Stimulated activated CD4-positive, alpha-beta T cell treated with anti-CD3 and anti-CD28 coated beads, Interleukin-12 subunit alpha, Interleukin-12 subunit beta, amount 100 ng/mL, for 4 hours (primary cell): ENCODE measurements around the gene ZNF274.
"Not testable (repeated sequence)": the region's sequence is repeated elsewhere in the genome, so short reads cannot be mapped to it uniquely, and the experiment has no call there.

Experiments used
- DNase-seq: peaks from one replicate; pipeline ENCODE4 v3.0.0-alpha.2; 2020

Gene ZNF274

DNA sequence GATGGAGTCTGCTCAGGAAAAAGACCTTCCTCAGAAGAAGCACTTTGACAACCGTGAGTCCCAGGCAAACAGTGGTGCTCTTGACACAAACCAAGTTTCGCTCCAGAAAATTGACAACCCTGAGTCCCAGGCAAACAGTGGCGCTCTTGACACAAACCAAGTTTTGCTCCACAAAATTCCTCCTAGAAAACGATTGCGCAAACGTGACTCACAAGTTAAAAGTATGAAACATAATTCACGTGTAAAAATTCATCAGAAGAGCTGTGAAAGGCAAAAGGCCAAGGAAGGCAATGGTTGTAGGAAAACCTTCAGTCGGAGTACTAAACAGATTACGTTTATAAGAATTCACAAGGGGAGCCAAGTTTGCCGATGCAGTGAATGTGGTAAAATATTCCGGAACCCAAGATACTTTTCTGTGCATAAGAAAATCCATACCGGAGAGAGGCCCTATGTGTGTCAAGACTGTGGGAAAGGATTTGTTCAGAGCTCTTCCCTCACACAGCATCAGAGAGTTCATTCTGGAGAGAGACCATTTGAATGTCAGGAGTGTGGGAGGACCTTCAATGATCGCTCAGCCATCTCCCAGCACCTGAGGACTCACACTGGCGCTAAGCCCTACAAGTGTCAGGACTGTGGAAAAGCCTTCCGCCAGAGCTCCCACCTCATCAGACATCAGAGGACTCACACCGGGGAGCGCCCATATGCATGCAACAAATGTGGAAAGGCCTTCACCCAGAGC is 29.6 kb downstream of the ZNF274 start:
- DNase-seq = no peak

DNA sequence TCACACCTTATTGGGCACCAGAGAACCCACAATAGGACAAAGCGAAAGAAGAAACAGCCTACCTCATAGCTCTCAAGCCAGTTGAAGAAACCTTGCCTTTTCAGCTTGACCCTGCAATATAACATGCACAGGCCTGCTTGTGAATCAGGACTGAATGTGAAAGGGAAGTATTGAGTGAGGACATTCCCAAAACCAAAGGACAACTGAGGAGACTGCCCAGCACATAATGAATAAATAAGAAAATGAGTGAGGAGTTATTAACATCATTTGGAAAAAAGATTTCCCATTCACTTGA is 30.2 kb downstream of the ZNF274 start:
- DNase-seq = no peak

DNA sequence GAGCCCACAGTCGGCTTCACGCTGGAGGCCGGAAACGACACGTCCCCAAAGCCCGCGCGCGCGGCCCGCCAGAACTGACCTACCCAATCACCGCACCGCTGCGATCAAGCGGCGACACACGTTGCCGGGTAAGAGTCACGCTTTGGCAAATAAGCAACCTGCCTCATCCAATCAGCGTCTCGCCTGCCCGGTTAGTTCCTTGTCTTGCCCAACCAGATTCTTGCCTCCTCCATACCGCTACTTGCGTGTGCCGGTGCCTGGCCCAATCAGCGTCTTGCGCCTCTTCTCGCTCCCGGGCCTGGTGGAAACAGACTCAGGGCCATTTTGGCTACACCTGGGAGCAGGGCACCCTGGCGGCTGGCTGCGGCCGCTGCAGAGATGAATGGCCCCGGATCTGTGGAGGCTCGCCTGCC is 34.2 kb downstream of the ZNF274 start:
- no peak for DNase-seq

DNA sequence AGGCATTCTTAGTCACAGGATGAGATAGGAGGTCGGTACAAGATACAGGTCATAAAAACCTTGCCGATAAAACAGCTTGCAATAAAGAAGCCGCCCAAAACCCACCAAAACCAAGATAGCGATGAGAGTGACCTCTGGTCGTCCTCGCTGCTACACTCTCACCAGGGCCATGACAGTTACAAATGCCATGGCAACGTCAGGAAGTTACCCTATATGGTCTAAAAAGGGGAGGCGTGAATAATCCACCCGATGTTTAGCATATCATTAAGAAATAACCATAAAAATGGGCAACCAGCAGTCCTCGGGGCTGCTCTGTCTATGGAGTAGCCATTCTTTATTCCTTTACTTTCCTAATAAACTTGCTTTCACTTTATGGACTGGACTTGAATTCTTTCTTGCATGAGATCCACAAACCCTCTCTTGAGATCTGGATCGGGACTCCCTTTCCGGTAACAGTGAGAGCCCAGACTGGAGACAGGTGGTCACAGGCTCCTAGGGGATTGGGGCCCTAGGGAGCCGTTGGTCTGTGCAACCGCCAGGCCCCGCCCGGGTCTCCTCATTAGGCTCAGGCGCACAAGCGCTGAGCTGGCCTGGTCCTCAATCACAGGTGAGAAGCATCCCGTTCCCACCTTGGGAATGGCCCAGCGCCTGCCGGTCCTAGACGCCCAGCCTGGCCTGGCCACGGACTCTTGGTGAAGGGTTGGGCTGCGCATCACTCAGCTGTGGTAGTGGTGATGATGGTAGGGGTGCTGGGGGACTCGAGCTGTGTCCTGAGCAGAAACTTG is 34.9 kb downstream of the ZNF274 start:
- no peak for DNase-seq

DNA sequence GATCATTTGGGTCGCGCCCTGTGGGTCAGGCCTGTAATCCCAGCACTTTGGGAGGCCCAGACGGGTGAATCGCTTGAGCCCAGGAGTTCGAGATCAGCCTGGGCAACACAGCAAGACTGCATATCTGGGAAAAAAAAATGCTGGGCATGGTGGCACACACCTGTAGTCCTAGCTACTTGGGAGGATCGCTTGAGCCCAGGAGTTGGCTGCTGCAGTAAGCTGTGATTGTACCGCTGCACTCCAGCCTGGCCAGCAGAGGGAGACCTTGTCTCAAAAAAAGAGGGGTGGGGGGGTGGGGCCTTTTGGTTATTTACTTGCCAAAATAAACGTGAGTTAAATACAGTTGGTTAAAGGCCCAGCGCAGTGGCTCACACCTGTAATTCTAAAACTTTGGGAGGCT is 36.0 kb downstream of the ZNF274 start:
- no peak for DNase-seq

DNA sequence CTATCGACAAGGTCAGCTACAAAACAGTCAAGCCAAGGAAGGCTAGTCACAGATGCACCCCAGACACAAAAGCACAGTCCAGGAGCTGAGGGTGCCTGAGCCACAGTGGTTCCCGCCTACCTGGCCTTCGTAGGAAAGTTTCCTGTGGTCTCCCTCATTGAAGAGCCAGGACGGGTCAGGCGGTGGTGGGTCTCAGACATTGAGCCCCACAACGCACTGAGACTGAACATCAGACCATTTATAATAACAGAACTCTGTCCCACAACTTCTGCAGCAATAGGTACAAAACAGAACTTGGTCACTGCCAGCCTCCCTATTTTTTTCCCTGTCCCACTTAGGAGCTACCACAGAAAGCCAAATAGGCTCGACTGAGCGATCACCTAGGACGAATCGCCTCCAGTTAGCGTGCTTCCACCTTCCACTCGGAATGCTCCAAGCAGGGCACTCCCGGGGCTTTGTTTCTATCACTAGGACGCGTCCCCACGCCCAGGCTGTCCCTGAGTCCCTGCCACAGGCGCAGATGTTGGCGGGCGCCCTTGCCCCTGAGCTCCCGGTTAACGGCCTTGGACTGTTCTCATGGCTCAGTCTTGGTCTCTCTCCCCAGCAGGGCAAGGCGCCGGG is 45.2 kb downstream of the ZNF274 start:
- DNase-seq = no peak

DNA sequence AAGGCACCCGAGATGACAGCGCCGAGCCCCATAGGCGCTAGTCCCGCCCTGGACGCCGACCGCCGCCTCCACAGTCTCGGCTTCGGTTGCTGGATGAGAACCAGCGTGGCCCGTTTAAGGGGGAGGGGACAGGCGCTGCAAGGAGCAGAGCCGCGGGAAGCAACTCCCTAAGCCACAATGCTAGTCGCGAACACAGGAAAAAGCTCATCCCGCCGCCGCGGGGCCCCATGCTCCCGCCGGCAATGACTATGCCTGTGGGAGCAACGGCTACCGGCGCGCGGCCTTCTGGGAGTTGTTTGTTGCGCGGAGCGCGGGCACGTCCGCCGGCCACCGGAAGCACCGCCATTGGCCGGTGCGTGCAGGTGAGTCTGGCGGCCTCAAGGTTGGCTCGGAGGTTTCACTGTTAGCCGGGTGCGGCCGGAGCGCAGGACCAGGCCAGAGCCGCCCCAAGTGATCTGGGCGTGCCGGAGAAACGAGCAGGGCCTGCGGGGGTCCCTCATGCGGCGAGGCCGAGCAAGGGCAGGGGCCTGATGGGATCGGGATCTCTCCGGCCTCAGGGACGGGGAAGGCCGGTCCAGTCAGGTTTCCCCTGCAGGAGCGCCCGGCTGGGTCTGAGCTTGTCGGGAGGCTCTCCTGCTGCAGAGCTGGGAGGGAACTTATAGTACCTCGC is 45.9 kb downstream of the ZNF274 start, which contains the start of gene ZNF544:
Gene ZNF544 (plus strand): TSS at position 330 of the 670 bp plus-strand sequence. CDS start 15,110 bp downstream, outside the sequence.
- peak; percentile 65 for DNase-seq

DNA sequence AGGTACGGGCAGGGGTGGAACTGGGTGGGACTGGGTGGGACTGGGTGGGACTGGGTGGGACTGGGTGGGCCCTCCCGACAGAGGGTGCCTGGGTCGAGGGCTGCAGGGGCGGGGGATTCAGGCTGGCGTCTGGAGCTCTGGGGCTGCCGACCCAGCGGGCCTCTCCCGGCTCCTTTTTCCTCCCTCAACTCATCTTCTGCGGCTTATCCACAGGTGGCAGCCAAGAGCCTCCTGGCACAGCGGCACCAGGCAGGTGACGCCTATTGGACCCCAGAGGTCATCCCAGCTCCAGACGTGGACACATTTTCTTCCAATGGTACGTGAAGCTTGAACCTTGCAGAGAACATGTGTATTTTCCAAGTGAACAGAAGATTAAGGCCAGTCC is 46.4 kb downstream of the ZNF274 start:
- peak; percentile 10 for DNase-seq

DNA sequence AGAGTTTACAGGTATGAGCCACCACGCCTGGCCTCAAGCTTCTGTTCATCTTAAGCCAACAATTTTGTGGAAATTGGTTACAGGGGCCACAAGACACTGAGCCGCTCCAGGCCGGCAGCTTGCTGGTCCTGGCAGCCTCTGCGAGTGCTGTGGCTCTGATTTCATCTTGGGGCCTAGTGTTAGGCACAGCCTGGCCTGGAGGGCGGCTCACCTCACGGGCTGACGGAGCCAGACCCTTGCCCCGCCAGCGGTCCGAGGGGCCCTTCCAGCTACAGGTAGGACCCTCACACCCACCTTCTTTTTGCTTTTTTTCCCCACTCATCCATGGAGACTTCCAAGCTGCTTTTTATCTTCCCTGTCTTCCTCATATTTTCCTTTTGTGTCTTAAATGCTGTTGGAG is 54.5 kb downstream of the ZNF274 start:
- no peak for DNase-seq

DNA sequence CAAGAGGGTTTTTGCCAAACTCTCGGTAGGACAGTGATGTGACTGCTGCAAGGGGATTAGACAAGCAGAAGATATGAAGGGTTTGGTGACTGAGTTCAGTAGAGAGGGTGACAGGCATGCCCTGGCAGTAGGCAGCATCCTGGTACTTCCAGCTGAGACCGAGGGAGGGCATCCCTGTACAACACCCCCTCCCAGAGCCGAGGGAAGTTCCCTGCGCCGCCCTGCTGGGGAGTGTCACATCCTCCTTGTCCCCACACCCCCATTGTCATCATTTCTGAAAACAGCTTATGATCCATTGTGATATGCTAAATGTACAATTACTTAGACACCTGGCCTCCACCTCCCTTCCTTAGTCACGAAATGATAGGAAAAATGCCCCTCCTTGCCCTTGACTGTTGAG is 60.5 kb downstream of the ZNF274 start:
- DNase-seq = no peak

DNA sequence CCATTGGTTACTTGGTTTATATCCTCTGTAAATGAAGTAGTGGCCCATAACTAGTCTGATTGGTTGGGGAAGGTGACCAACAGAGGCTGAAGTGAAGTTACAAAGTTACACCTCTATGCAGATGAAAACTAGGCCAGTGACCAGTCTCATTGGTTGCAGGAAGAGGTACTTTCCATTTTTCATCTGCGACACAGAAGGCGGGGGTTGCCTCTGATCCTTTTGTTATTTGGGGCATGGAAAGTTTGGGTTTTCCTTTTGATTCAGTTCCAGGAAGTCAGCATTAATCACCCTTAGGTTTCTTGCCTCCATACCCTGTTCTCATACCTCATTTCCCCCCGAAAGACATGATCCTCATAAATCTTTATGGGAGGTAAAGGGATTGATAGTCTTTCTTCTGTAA is 66.0 kb downstream of the ZNF274 start:
- no peak for DNase-seq

DNA sequence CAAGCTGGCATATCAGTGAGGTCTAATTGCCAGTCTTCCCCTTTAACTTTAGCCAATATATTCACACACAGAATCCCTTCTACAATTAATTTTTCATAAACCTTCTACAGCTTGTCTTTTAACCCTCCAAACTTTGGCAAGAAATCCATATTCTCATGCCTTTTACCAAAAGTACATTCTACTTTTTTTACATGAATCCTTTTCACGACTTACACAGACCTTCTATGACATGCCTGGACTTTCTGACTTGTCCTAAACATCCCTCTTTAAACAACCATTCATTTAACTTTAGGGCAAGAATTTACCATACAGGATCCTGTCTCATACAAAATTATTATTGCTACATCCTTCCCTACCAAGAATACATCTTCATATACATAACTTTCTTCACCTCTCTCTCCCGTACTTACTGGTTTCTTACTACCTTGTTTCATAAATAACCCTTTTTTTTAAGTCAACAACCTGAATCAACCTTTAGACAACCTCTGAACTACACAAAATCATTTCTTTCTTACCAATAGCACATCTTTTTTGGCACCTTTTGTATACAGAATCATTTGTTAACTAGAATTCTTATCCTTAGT is 69.3 kb downstream of the ZNF274 start:
- no peak for DNase-seq

DNA sequence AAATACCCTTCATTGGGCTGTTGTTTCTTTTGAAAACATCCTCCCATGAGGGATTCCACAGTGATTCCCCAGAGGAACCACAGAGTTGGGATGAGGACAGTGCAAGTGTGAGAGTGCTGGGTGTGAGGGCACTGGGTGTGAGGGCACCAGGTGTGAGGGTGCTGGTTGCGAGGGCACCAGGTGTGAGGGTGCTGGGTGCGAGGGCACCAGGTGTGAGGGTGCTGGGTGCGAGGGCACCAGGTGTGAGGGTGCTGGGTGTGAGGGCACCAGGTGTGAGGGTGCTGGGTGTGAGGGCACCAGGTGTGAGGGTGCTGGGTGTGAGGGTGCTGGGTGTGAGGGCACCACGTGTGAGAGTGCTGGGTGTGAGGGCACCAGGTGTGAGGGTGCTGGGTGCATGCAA is 75.4 kb downstream of the ZNF274 start:
- not testable (repeated sequence) for DNase-seq

DNA sequence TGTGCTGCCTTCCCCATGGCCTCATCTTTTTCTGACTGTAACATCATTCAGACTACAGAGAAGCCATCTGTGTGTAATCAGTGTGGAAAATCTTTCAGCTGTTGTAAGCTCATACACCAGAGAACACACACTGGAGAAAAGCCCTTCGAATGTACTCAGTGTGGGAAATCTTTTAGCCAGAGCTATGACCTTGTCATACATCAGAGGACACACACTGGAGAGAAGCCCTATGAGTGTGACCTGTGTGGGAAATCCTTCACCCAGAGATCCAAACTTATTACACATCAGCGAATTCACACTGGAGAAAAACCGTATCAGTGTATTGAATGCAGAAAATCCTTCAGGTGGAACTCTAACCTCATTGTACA is 78.7 kb downstream of the ZNF274 start:
- DNase-seq = no peak

DNA sequence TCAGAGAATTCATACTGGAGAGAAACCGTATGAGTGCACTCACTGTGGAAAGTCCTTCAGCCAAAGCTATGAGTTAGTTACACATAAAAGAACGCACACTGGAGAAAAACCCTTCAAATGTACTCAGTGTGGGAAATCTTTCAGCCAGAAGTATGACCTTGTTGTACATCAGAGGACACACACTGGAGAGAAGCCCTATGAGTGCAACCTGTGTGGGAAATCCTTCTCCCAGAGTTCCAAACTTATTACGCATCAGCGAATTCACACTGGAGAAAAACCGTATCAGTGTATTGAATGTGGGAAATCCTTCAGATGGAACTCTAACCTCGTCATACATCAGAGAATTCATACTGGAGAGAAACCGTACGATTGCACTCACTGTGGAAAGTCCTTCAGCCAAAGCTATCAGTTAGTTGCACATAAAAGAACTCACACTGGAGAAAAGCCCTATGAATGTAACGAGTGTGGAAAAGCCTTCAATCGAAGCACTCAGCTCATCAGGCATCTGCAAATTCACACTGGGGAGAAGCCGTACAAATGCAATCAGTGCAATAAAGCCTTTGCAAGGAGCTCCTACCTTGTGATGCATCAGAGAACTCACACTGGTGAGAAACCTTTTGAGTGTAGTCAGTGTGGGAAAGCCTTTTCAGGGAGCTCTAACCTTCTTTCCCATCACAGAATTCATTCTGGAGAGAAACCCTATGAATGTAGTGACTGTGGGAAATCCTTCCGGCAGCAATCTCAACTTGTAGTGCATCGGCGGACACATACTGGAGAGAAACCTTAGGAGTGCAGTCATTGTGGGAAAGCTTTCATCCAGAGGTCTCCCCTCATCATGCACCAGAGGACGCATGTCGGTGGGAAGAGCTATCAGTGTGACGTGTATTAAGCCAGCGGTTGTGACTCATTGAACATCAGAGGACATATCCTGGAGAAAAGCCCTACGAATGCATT is 79.4 kb downstream of the ZNF274 start:
- no peak for DNase-seq

DNA sequence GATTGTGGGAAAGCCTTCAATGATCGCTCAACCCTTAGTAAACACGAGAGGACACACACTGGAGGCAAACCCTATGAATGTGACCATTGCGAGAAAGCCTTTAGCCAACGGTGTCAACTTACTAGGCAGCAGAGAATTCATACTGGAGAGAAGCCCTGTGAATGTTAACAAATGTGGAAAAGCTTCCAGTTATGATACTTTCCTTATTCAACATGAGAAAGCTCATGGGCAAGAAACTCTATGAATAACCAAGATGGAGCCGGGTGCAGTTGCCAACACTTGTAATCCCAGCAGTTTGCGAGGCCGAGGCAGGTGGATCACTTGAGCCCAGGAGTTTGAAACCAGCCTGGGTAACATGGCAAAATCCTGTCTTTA is 80.0 kb downstream of the ZNF274 start:
- DNase-seq = no peak
